Stimulated activated CD8-positive, alpha-beta memory T cell treated with anti-CD3 and anti-CD28 coated beads, Interleukin-4, amount 100 ng/mL, for 1 hour (primary cell): ENCODE measurements around the gene ARHGEF7.

Source experiments
- DNase-seq, 2 donors: peaks; one replicate each; pipeline ENCODE4 v3.0.0-alpha.2; 2020; ENCODE audit warnings: low read depth in 2 of 2, low spot score in 1 of 2

Gene ARHGEF7

GRCh38 chr13:111339366-111340143 lies 224.4 kb downstream of the ARHGEF7 start:
- no peak for DNase-seq

- no peak for DNase-seq
These were observed 226.8 kb downstream of the ARHGEF7 start for GRCh38 chr13:111341886-111342285.

- DNase-seq: no peak
These were observed 227.6 kb downstream of the ARHGEF7 start for GRCh38 chr13:111342721-111343120.

- DNase-seq: no peak
These were observed 228.2 kb downstream of the ARHGEF7 start for GRCh38 chr13:111343186-111343805.

GRCh38 chr13:111344471-111345191 lies 229.5 kb downstream of the ARHGEF7 start:
- no peak for DNase-seq

- no peak for DNase-seq
These were observed 230.6 kb downstream of the ARHGEF7 start for GRCh38 chr13:111345682-111346081.

- DNase-seq: no peak
These were observed 231.1 kb downstream of the ARHGEF7 start for GRCh38 chr13:111346101-111346680.

GRCh38 chr13:111347438-111347837 lies 232.3 kb downstream of the ARHGEF7 start:
- no peak for DNase-seq

- no peak for DNase-seq
These were observed 238.4 kb downstream of the ARHGEF7 start for GRCh38 chr13:111353508-111353907.

- no peak for DNase-seq
These were observed 239.7 kb downstream of the ARHGEF7 start for GRCh38 chr13:111354789-111355188.
